OCI-LY3 (cell line): Measurements from ENCODE around the gene NGEF.

Experiments used
- H2AFZ ChIP-seq: fragments of 200-600, 300-600 bp; shearing (Covaris generic); 2 replicates; pipeline ENCODE4 v1.6.0; 2014; ENCODE audit warnings: antibody characterized with exemption, low read depth, low read length
- H3K27ac ChIP-seq: fragments of 200-600, 300-600 bp; sonication (generic); 2 replicates; pipeline ENCODE4 v1.5.1; 2014; ENCODE audit warnings: mild to moderate bottlenecking, low read length, moderate library complexity, mixed read lengths
- H3K27me3 ChIP-seq: fragments of 200-600, 300-600 bp; sonication (generic); 2 replicates; pipeline ENCODE4 v1.6.1; 2014; ENCODE audit warnings: low read depth, low read length, mixed read lengths
- H3K36me3 ChIP-seq: fragments of 200-600, 300-600 bp; sonication (generic); replicated peaks from 2 replicates; pipeline ENCODE3; 2014; ENCODE audit warnings: low read depth, low read length, mixed read lengths
- H3K4me1 ChIP-seq: fragments of 300-600, 200-600 bp; sonication (generic); 2 replicates; pipeline ENCODE4 v1.6.1; 2014; ENCODE audit warnings: low read length, mixed read lengths
- H3K4me2 ChIP-seq: fragments of 200-600, 300-600 bp; sonication (generic); 2 replicates; pipeline ENCODE4 v1.6.1; 2014; ENCODE audit warnings: low read length, mixed read lengths
- H3K4me3 ChIP-seq: fragments of 300-600, 200-600 bp; sonication (generic); 2 replicates; pipeline ENCODE4 v1.5.1; 2014; ENCODE audit warnings: antibody characterized with exemption, mild to moderate bottlenecking, low read length, moderate library complexity
- H3K79me2 ChIP-seq: fragments of 300-600, 200-600 bp; shearing (Covaris generic); 2 replicates; pipeline ENCODE4 v1.6.1; 2014; ENCODE audit warnings: mild to moderate bottlenecking, low read length, mixed read lengths
- H3K9ac ChIP-seq: fragments of 300-600, 200-600 bp; shearing (Covaris generic); 2 replicates; pipeline ENCODE4 v1.6.0; 2014; ENCODE audit warnings: mild to moderate bottlenecking, low read length, moderate library complexity
- H3K9me3 ChIP-seq: fragments of 200-600, 300-600 bp; shearing (Covaris generic); 2 replicates; pipeline ENCODE4 v1.6.1; 2014; ENCODE audit warnings: low read length, mixed read lengths; ENCODE audit not compliant: insufficient read depth
- H4K20me1 ChIP-seq: fragments of 200-600, 300-600 bp; sonication (generic); 2 replicates; pipeline ENCODE4 v1.6.1; 2016; ENCODE audit warnings: low read length, mixed read lengths; ENCODE audit not compliant: insufficient read depth
- EZH2phosphoT487 ChIP-seq: fragments of 200-600 bp; shearing (Covaris generic); IDR thresholded peaks from 2 replicates; pipeline ENCODE4 v1.6.1; 2018; ENCODE audit warnings: antibody characterized with exemption, mixed run types, low read depth
- TF ChIP-seq, protein P1 (sequence below): fragments of 200-600, 300-600 bp; sonication (generic); IDR thresholded peaks from 2 replicates; pipeline ENCODE4 v1.5.1; 2014; ENCODE audit warnings: antibody characterized with exemption, low read length, low read depth

NGEF gene

DNA sequence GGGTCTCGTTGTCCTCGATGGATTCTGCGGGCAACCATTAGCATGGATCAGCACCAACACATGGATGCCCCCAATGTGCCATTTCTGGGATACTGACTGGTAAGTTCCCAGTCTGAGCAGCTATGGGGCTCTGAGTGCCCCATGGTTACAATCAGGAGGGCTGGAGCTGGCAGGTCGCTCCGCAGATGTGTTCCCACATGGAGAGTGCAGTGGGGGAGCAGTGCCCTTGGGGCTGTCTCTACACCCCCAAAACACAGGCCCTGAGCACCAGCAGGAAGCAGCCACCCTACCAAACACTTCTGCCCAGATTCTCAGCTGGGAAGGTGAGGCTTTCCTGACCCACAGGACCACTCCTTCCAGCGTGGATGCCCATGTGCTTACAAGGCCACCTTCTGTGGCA is 8.0 kb downstream of the NGEF start:
- Histone ChIP-seq H3K27ac (no peak overlapping the region), H3K36me3 (no peaks in the 10 kb centered on the region), H2AFZ (no peak overlapping the region), H3K79me2 (no peaks in the 10 kb centered on the region), H3K27me3 (no peaks in the 10 kb centered on the region), H3K4me1 (no peaks in the 10 kb centered on the region), H3K4me2 (no peak overlapping the region), H3K9ac (no peak overlapping the region), H4K20me1 (no peaks in the 10 kb centered on the region), H3K4me3 (no peak overlapping the region), H3K9me3 (no peaks in the 10 kb centered on the region)
- no peak for TF ChIP-seq EZH2phosphoT487
- TF ChIP-seq, protein P1, sequence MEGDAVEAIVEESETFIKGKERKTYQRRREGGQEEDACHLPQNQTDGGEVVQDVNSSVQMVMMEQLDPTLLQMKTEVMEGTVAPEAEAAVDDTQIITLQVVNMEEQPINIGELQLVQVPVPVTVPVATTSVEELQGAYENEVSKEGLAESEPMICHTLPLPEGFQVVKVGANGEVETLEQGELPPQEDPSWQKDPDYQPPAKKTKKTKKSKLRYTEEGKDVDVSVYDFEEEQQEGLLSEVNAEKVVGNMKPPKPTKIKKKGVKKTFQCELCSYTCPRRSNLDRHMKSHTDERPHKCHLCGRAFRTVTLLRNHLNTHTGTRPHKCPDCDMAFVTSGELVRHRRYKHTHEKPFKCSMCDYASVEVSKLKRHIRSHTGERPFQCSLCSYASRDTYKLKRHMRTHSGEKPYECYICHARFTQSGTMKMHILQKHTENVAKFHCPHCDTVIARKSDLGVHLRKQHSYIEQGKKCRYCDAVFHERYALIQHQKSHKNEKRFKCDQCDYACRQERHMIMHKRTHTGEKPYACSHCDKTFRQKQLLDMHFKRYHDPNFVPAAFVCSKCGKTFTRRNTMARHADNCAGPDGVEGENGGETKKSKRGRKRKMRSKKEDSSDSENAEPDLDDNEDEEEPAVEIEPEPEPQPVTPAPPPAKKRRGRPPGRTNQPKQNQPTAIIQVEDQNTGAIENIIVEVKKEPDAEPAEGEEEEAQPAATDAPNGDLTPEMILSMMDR, result no peak

GRCh38 chr2:233003658-233004555 is 9.1 kb downstream of the NGEF start:
- H4K20me1 ChIP-seq, result no peaks in the 10 kb centered on the region
- no peaks in the 10 kb centered on the region for H3K27me3 ChIP-seq
- TF ChIP-seq EZH2phosphoT487, result no peak
- TF ChIP-seq, protein P1, result no peak
- no peak overlapping the region for H3K27ac ChIP-seq
- H3K4me1 ChIP-seq, result no peaks in the 10 kb centered on the region
- H3K79me2 ChIP-seq, result no peaks in the 10 kb centered on the region
- H3K9me3 ChIP-seq, result no peaks in the 10 kb centered on the region
- H2AFZ ChIP-seq, result no peak overlapping the region
- no peaks in the 10 kb centered on the region for H3K36me3 ChIP-seq
- H3K9ac ChIP-seq, result no peak overlapping the region
- H3K4me3 ChIP-seq, result no peak overlapping the region
- no peak overlapping the region for H3K4me2 ChIP-seq

- H2AFZ ChIP-seq, result no peak overlapping the region
- no peaks in the 10 kb centered on the region for H3K4me1 ChIP-seq
- no peaks in the 10 kb centered on the region for H3K36me3 ChIP-seq
- H3K9me3 ChIP-seq, result no peaks in the 10 kb centered on the region
- no peak overlapping the region for H3K27ac ChIP-seq
- no peak overlapping the region for H3K4me2 ChIP-seq
- no peaks in the 10 kb centered on the region for H4K20me1 ChIP-seq
- H3K4me3 ChIP-seq, result no peak overlapping the region
- H3K27me3 ChIP-seq, result no peaks in the 10 kb centered on the region
- TF ChIP-seq EZH2phosphoT487, result no peak
- TF ChIP-seq, protein P1, result no peak
- H3K9ac ChIP-seq, result no peak overlapping the region
- H3K79me2 ChIP-seq, result no peaks in the 10 kb centered on the region
These were observed 10.0 kb downstream of the NGEF start for GRCh38 chr2:233002829-233003657.
